ENCODE data around the gene CHMP4B.
A peak's percentile ranks its signal among the peaks of the same experiment; 100 is the strongest.

The CHMP4B gene

GRCh38 chr20:33866398-33867100 lies 55.4 kb downstream of the CHMP4B start:
- DNase-seq, result no peak

GRCh38 chr20:33868042-33868441 lies 56.9 kb downstream of the CHMP4B start:
- no peak for DNase-seq

GRCh38 chr20:33868595-33868994 lies 57.4 kb downstream of the CHMP4B start:
- no peak for DNase-seq

- no peak for DNase-seq
Observed at GRCh38 chr20:33869283-33869682, 58.1 kb downstream of the CHMP4B start.

- DNase-seq, result no peak
Observed at GRCh38 chr20:33871362-33871761, 60.2 kb downstream of the CHMP4B start.

GRCh38 chr20:33874129-33874528 lies 63.0 kb downstream of the CHMP4B start:
- DNase-seq, result no peak

GRCh38 chr20:33875055-33875454 lies 63.9 kb downstream of the CHMP4B start:
- DNase-seq, result no peak

GRCh38 chr20:33875534-33876026 lies 64.4 kb downstream of the CHMP4B start:
- DNase-seq, result no peak

GRCh38 chr20:33878583-33878982 lies 67.4 kb downstream of the CHMP4B start:
- DNase-seq, result no peak

- DNase-seq, result no peak
Observed at GRCh38 chr20:33880396-33880795, 69.2 kb downstream of the CHMP4B start.

- peak; percentile 32 for DNase-seq
Observed at GRCh38 chr20:33881989-33882388, 70.8 kb downstream of the CHMP4B start.

- no peak for DNase-seq
Observed at GRCh38 chr20:33882481-33882880, 71.3 kb downstream of the CHMP4B start.

- no peak for DNase-seq
Observed at GRCh38 chr20:33883164-33883563, 72.0 kb downstream of the CHMP4B start.

GRCh38 chr20:33884633-33885032 lies 73.5 kb downstream of the CHMP4B start:
- no peak for DNase-seq

- DNase-seq, result no peak
Observed at GRCh38 chr20:33889312-33889711, 78.2 kb downstream of the CHMP4B start.

- no peak for DNase-seq
Observed at GRCh38 chr20:33890557-33890956, 79.4 kb downstream of the CHMP4B start.

GRCh38 chr20:33893314-33893713 lies 82.2 kb downstream of the CHMP4B start:
- DNase-seq, result no peak

- DNase-seq, result no peak
Observed at GRCh38 chr20:33894798-33895197, 83.7 kb downstream of the CHMP4B start.

GRCh38 chr20:33896509-33896908 lies 85.4 kb downstream of the CHMP4B start:
- DNase-seq, result no peak

- no peak for DNase-seq
Observed at GRCh38 chr20:33897313-33897912, 86.3 kb downstream of the CHMP4B start.

GRCh38 chr20:33899106-33899505 lies 88.0 kb downstream of the CHMP4B start:
- no peak for DNase-seq

- peak; percentile 12 for DNase-seq
Observed at GRCh38 chr20:33900521-33901131, 89.5 kb downstream of the CHMP4B start.

- no peak for DNase-seq
Observed at GRCh38 chr20:33901132-33901523, 90.0 kb downstream of the CHMP4B start.

- no peak for DNase-seq
Observed at GRCh38 chr20:33902011-33902410, 90.9 kb downstream of the CHMP4B start.
